ENCODE measurements around the gene EPS8. TPM values are rescaled to one million over a fixed set of nuclear protein-coding genes. Genes with fewer than 3 reads are reported as not detected.

The EPS8 gene
- total RNA-seq, 1 donor from 2014 or later = 31.7 TPM

DNA sequence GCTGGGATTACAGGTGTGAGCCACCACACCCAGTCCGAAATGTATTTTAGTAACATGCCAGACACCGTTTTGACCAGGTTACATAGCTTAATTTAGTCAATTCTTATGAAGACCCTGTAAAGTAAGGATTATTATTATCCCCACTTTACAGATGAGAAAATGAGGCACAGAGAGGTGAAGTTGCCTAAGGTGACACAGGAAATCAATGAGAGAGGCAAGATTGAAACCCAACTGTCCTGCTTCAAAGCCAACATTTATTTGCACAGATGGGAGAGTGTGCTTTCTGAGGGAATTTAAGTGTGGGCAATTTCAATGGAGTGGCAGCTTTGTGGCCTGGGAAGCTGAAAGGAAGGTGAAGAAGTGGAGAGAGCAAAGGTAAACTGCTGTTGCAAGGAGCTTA, 19.1 kb upstream of the EPS8 start:
- H3K9me3 Mint-ChIP-seq = no peaks in the 10 kb centered on the region

DNA sequence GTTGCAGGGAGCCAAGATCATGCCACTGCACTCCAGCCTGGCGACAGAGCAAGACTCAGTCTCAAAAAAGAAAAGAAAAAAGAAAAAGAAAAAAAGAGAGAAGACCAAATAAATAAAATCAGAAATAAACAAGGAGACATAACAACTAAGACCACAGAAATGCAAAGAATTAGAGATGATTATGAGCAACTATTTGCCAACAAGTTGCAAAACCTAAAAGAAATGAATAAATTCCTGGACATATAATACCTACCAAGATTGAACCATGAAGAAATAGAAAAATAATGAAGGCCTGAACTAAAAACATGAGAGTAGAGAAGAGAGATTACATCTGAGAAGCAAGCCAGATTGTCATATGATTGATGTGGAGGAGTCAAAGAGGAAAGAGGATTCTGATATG, 17.6 kb upstream of the EPS8 start:
- H3K27ac Mint-ChIP-seq = no peak overlapping the region
- H3K36me3 Mint-ChIP-seq = peaks cover 6% of the 10 kb centered on the region
- H3K4me1 Mint-ChIP-seq (ENCODE audit: unreplicated experiment) = no peaks in the 10 kb centered on the region
- TF ChIP-seq, protein P1, sequence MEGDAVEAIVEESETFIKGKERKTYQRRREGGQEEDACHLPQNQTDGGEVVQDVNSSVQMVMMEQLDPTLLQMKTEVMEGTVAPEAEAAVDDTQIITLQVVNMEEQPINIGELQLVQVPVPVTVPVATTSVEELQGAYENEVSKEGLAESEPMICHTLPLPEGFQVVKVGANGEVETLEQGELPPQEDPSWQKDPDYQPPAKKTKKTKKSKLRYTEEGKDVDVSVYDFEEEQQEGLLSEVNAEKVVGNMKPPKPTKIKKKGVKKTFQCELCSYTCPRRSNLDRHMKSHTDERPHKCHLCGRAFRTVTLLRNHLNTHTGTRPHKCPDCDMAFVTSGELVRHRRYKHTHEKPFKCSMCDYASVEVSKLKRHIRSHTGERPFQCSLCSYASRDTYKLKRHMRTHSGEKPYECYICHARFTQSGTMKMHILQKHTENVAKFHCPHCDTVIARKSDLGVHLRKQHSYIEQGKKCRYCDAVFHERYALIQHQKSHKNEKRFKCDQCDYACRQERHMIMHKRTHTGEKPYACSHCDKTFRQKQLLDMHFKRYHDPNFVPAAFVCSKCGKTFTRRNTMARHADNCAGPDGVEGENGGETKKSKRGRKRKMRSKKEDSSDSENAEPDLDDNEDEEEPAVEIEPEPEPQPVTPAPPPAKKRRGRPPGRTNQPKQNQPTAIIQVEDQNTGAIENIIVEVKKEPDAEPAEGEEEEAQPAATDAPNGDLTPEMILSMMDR (conservative IDR thresholded peaks at IDR 0.05) = no peak
- DNase-seq (ENCODE audit: extremely low spot score, unreplicated experiment) = no peak
- no peak overlapping the region for H3K4me3 Mint-ChIP-seq
- peaks cover 20% of the 10 kb centered on the region for H3K27me3 Mint-ChIP-seq
- peaks cover 6% of the 10 kb centered on the region for H3K9me3 Mint-ChIP-seq

More for the DNA sequence above, 19.1 kb upstream of the EPS8 start:
- Mint-ChIP-seq H3K36me3 (no peaks in the 10 kb centered on the region), H3K4me3 (no peak overlapping the region), H3K27me3 (peaks cover 20% of the 10 kb centered on the region), H3K27ac (no peak overlapping the region), H3K4me1 (ENCODE audit: unreplicated experiment) (no peaks in the 10 kb centered on the region)
- no peak for DNase-seq (ENCODE audit: extremely low spot score, unreplicated experiment)
- TF ChIP-seq, protein P1 (conservative IDR thresholded peaks at IDR 0.05) = no peak

DNA sequence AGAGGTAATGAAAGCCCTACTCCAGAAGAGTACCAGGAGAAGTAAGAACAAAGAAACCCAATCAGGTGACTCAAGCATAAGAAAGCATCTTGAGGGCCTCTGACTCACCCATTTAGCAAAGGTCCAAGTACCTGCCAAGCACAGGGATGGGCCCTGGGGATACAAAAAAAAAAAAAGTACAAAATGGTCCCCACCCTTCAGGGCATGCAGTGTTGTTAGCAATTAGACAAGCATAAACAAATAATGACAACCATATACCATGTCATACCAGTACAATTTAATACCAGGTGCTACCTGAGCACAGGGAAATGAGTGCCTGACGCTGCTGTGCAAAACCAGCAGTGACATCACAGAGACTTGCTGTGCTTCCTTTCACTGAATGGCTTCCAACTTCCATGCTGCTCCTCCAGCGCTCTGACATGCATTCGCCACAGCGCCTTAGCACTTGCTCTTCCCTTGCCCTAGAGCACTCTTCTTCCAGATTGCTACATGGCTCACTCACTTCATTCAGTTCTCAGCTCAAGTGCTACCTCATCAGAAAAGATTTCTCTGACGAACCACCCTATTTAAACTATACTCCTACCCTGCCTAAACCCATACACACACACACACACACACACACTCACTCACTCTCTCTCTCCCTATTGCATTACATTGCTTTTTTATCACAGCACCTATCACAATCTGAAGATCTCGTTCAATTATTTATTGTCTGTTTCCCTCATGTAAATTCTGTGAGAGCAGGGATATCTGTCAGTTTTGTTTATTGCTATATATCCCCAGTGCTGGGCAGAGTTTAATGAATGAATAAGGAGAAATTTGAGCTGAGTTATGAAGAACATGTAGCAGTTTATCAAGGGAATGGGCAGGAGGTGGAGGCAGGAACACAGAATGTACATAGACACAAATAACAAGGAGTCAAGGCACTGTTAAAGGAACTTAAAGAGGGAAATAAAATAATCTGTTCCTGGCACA, 12.9 kb upstream of the EPS8 start:
- Mint-ChIP-seq H3K4me3 (no peak overlapping the region), H3K9me3 (peaks cover 6% of the 10 kb centered on the region), H3K4me1 (ENCODE audit: unreplicated experiment) (no peaks in the 10 kb centered on the region), H3K27me3 (peaks cover 19% of the 10 kb centered on the region), H3K27ac (no peak overlapping the region), H3K36me3 (peaks cover 6% of the 10 kb centered on the region)
- DNase-seq (ENCODE audit: extremely low spot score, unreplicated experiment) = no peak
- TF ChIP-seq, protein P1 (conservative IDR thresholded peaks at IDR 0.05) = no peak

DNA sequence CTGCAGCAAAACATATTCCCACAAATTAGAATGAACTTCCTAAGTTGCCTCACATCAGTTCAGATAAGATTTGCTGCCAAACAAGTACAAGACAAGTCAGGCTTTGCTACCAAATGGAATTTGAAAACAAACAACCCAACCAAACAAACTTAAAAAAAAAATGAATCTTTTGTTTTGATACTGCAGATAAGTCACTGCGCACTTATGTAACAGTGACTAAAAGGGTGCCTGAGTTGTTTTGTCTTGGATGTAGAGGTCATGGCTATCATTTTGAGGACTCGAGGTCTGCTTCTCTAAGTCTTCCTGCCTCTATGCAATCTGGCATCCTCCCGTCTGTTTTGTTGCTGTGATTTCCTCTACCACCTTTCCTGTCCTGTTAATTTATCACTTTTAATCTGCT, 11.1 kb upstream of the EPS8 start:
- no peak overlapping the region for H3K27ac Mint-ChIP-seq
- no peaks in the 10 kb centered on the region for H3K4me1 Mint-ChIP-seq (ENCODE audit: unreplicated experiment)
- peaks cover 6% of the 10 kb centered on the region for H3K9me3 Mint-ChIP-seq
- TF ChIP-seq, protein P1 (conservative IDR thresholded peaks at IDR 0.05) = no peak
- peaks cover 22% of the 10 kb centered on the region for H3K27me3 Mint-ChIP-seq
- peaks cover 6% of the 10 kb centered on the region for H3K36me3 Mint-ChIP-seq
- no peak overlapping the region for H3K4me3 Mint-ChIP-seq
- DNase-seq (ENCODE audit: extremely low spot score, unreplicated experiment) = no peak

DNA sequence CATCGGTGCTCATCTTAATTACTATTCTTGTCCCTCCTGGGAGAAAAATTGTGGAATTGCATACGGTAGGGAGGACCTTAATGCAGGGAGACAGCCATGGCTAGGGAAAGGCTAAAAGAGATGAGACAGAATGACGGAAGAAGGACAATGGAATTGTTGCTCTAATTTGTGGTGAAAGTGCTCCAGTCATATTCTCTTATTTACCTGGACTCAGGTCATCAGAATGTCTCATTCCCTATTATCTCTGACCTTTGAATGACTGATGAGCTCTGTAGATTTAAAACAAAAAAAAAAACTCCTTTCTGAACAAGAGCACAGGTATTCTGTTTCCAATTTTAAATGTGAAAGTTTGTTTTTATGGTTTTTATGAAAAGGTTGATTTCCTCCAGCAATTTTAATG, 8.6 kb upstream of the EPS8 start:
- peaks cover 6% of the 10 kb centered on the region for H3K9me3 Mint-ChIP-seq
- H3K4me3 Mint-ChIP-seq = no peak overlapping the region
- DNase-seq (ENCODE audit: extremely low spot score, unreplicated experiment) = no peak
- TF ChIP-seq, protein P1 (conservative IDR thresholded peaks at IDR 0.05) = no peak
- peaks cover 6% of the 10 kb centered on the region for H3K36me3 Mint-ChIP-seq
- H3K4me1 Mint-ChIP-seq (ENCODE audit: unreplicated experiment) = no peaks in the 10 kb centered on the region
- H3K27ac Mint-ChIP-seq = no peak overlapping the region
- peaks cover 22% of the 10 kb centered on the region for H3K27me3 Mint-ChIP-seq

Measured in type B pancreatic cell (in vitro differentiated cells).